RPMI8226 (cell line): ENCODE data around the gene CCDC40.
A peak's percentile ranks its signal among the peaks of the same experiment; 100 is the strongest.
"Not testable (repeated sequence)": the region's sequence is repeated elsewhere in the genome, so short reads cannot be mapped to it uniquely, and the experiment has no call there.

Experiments
- DNase-seq: peaks from one replicate; pipeline ENCODE4 v3.0.0-alpha.2; 2015

The CCDC40 gene

GRCh38 chr17:80035937-80036714 lies at the start of gene CCDC40:
Gene CCDC40 (plus strand): TSS chr17:80036642. CDS start chr17:80036663, 21 bp downstream.
- DNase-seq, result peak; percentile 80

DNA sequence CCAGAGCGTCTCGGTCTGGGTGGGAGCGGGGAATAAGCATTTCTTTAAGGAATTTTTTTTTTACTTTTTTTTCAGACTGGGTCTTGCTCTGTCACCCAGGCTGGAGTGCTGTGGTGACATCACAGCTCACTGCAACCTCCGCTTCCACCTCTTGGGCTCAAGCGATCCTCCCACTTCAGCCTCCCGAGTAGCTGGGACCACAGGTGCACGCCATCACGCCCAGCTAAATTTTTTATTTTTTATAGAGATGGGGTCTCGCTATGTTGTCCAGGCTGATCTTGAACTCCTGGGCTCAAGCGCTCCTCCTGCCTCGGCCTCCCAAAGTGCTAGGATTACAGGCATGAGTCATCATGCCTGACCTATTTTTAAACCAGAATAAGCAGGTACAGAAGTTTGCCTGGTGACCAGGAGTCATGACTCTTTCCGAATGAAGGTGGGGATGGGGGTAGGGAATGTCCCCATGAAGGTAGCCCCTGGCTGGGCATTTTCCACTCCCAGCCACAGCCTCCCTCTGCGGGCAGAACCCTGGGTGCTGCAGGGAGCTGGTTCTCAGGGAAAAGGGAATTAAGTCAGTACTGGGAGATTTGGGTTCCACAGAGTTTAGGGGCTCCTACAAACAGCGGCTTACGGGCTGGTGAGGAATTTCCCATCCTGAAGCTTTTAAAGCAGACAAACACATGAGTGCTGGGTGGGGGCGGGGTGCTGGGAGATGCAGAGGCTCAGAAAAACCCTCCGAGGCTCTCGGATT lies 49.1 kb upstream of the CCDC40 start:
- DNase-seq, result no peak

DNA sequence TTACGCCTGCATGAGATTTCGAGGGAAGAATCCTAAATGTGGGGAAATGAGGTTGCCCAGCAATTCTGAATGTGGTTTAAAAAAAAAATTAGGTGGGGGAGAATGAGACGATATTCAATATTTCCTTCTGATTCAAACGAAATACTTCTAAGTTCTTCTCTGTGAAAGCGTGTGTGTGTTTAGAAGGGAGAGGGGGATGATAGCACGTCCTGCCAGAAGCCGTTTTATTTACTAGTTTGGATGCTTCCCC lies 48.6 kb upstream of the CCDC40 start:
- no peak for DNase-seq

- no peak for DNase-seq
These were observed 48.1 kb upstream of the CCDC40 start for GRCh38 chr17:79988185-79988971.

GRCh38 chr17:79989106-79989835 lies 47.2 kb upstream of the CCDC40 start:
- no peak for DNase-seq

- DNase-seq, result peak; percentile 20
These were observed 46.3 kb upstream of the CCDC40 start for GRCh38 chr17:79990051-79990592.

- no peak for DNase-seq
These were observed 45.7 kb upstream of the CCDC40 start for GRCh38 chr17:79990704-79991103.

- peak; percentile 87 for DNase-seq
These were observed 45.1 kb upstream of the CCDC40 start for GRCh38 chr17:79991140-79991923.

DNA sequence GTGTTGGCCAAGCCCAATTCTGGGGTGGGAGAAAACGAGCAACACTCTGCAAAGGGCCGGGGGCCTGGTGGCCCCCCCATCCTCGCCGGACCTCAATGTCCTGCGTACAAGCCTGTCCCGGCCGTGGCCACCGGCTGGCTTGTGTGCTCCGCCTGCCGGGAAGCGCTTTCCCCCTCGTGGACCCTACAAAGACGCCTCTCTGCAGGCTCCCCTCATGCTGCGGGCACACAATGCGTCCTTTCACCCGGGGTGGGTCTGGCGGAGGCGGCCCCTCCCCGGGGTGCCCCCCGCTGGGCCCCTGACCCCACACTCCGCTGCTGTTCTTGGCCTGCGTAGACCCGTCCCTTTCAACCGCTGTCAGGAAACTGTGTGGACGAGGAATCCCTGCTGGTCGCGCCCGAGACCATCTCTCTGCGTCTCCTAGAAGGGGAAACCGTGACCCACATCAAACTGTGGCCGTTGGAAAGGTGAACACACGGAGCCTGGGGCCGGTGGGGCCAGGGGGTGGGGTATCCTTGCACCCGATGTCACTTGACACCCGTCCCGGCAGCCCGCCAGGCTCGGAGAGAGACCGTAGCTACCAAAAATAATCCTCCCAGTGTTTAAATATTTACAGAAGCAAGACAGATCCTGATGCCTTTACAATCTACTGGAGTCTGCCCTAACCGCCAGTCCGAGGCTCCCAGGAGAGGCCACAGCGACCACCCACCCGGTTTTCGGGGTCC lies 44.4 kb upstream of the CCDC40 start:
- DNase-seq, result no peak

DNA sequence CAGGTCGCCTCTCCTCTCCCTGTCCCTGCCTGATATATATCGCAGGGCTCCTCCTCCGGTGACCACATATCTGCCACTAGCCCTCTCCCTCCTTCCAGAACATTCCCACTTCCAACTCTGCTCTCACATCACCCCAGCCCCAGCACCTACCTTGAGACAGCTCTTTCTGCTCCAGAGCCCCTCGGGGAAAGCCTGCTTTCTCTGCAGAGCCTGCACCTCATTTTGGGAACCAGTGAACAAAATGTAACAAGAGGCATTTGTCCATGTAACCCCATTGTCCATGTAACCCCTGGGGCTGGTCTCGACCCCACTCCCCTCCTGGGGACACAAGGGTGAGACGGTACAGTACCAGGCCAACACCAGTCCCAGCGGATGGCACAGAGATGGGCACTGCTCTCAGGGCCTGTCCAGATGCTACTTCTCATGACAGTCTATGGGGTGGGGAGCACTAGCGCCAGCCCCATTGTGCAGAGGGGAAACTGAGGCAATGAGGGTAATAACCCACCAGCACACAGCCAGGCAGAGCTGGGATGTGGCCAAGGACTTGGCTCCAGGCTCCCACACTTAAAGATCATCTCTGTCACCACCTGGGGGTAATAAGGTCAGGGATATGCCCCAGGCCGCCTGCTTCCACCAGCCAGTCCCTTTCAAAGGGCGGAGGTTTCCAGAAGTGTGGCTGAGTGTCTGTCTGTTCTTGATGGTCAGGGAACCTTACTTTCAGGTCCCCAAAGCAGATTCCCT lies 43.6 kb upstream of the CCDC40 start:
- DNase-seq, result peak; percentile 27

- DNase-seq, result peak; percentile 83
These were observed 42.8 kb upstream of the CCDC40 start for GRCh38 chr17:79993390-79994227.

DNA sequence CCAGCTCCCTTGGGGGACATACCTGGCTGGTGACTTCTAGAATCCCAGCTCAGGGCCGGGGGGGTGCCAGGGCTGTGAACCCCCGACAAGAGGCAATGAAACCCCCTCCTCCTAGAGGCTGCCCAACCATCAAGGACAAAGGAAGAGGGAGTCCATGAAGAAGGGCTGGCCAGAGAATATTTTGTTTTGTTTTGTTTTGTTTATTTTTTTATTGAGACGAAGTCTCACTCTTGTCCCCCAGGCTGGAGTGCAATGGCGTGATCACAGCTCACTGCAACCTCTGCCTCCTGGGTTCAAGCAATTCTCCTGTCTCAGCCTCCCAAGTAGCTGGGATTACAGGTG lies 42.2 kb upstream of the CCDC40 start:
- not testable (repeated sequence) for DNase-seq

GRCh38 chr17:79994602-79995001 lies 41.8 kb upstream of the CCDC40 start:
- no peak for DNase-seq

DNA sequence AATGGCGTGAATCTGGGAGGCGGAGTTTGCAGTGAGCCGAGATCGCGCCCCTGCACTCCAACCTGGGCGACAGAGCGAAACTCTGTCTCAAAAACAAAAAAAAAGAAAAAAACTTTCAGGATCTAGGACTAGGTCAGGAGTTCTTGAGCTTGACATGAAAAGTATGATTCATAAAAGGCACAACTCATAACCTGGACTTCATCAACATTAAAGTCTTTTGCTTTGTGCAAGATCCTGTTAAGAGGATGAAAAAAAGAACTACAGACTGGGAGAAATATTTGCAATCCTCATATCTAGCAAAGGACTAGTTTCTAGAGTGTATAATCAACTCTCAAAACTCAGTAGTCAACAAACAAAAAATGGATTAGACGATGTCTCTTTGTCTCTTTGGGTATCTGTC lies 40.7 kb upstream of the CCDC40 start:
- DNase-seq, result no peak

DNA sequence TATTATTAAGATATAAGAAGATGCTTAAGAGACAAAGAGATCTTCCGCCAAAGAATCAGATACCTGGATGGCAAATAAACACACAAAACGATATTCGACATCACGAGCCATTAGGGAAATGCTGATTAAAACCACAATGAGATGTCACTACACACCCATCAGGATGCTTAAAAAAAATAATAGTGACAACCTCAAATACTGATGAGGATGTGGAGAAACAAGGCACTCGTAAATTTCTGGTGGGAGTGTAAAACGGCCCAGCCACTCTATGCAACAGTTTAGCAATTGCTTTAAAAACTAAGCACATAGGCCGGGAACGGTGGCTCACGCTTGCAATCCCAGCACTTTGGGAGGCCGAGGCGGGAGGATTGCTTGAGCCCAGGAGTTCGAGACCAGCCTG lies 40.2 kb upstream of the CCDC40 start:
- DNase-seq, result no peak

- DNase-seq, result no peak
These were observed 39.3 kb upstream of the CCDC40 start for GRCh38 chr17:79997011-79997660.

- no peak for DNase-seq
These were observed 36.3 kb upstream of the CCDC40 start for GRCh38 chr17:80000136-80000535.

- DNase-seq, result no peak
These were observed 35.3 kb upstream of the CCDC40 start for GRCh38 chr17:80000981-80001775.
